Gastrocnemius medialis (tissue), 4 donors: ENCODE results near the gene IMPA2.

Source experiments
- POLR2A ChIP-seq, 2 donors: fragments of 450-650 bp; IDR thresholded peaks; one replicate each; pipeline ENCODE4 v1.6.1; 2017; ENCODE audit warnings: antibody characterized with exemption in 2 of 2, mild to moderate bottlenecking in 2 of 2, moderate library complexity in 2 of 2
- TF ChIP-seq, protein P1 (sequence below), 5 experiments: fragments of 450-650 bp in 3 of 5; fragments of 200-600 bp in 2 of 5; sonication (generic) in 2 of 5; IDR thresholded peaks in 4 of 5; conservative IDR thresholded peaks in 1 of 5; 1 replicate in 4 of 5; 2 replicates in 1 of 5; pipeline ENCODE4 v1.5.1; 2016 to 2019; ENCODE audit warnings: antibody characterized with exemption in 5 of 5, mild to moderate bottlenecking in 3 of 5, moderate library complexity in 3 of 5

GRCh38 chr18:11960743-11961380 lies 20.4 kb upstream of the IMPA2 start:
- TF ChIP-seq, protein P1, sequence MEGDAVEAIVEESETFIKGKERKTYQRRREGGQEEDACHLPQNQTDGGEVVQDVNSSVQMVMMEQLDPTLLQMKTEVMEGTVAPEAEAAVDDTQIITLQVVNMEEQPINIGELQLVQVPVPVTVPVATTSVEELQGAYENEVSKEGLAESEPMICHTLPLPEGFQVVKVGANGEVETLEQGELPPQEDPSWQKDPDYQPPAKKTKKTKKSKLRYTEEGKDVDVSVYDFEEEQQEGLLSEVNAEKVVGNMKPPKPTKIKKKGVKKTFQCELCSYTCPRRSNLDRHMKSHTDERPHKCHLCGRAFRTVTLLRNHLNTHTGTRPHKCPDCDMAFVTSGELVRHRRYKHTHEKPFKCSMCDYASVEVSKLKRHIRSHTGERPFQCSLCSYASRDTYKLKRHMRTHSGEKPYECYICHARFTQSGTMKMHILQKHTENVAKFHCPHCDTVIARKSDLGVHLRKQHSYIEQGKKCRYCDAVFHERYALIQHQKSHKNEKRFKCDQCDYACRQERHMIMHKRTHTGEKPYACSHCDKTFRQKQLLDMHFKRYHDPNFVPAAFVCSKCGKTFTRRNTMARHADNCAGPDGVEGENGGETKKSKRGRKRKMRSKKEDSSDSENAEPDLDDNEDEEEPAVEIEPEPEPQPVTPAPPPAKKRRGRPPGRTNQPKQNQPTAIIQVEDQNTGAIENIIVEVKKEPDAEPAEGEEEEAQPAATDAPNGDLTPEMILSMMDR (IDR thresholded peaks at IDR 0.05 in 4 of 5, conservative IDR thresholded peaks at IDR 0.05 in 1 of 5), result no peak
- TF ChIP-seq POLR2A (IDR thresholded peaks at IDR 0.05), result no peak
